Panc1 (cell line): ENCODE data around the gene ANKRD60.

ENCODE experiments used
- CTCF ChIP-seq: fragments of 450-650 bp; IDR thresholded peaks from 2 replicates; pipeline ENCODE4 v1.5.1; 2017; ENCODE audit warnings: mild to moderate bottlenecking
- POLR2AphosphoS5 ChIP-seq: IDR thresholded peaks from 2 replicates; pipeline ENCODE4 v1.6.1; 2012; ENCODE audit warnings: mild to moderate bottlenecking, low read depth, low read length, moderate library complexity
- SIN3A ChIP-seq: IDR thresholded peaks from 2 replicates; pipeline ENCODE4 v1.6.1; 2012; ENCODE audit warnings: low read depth, mild to moderate bottlenecking, low read length, moderate library complexity, borderline replicate concordance; ENCODE audit not compliant: insufficient read depth
- TF ChIP-seq, protein P1 (sequence below), 2 experiments: IDR thresholded peaks; 2 replicates each; pipeline ENCODE4 v1.6.1; 2011 to 2012; ENCODE audit warnings: low read depth in 2 of 2, control low read depth in 1 of 2, low read length in 1 of 2, mild to moderate bottlenecking in 1 of 2, moderate library complexity in 1 of 2; ENCODE audit not compliant: insufficient read depth in 1 of 2

- TF ChIP-seq CTCF (no peak), SIN3A (no peak), POLR2AphosphoS5 (no peak)
- TF ChIP-seq, protein P1, sequence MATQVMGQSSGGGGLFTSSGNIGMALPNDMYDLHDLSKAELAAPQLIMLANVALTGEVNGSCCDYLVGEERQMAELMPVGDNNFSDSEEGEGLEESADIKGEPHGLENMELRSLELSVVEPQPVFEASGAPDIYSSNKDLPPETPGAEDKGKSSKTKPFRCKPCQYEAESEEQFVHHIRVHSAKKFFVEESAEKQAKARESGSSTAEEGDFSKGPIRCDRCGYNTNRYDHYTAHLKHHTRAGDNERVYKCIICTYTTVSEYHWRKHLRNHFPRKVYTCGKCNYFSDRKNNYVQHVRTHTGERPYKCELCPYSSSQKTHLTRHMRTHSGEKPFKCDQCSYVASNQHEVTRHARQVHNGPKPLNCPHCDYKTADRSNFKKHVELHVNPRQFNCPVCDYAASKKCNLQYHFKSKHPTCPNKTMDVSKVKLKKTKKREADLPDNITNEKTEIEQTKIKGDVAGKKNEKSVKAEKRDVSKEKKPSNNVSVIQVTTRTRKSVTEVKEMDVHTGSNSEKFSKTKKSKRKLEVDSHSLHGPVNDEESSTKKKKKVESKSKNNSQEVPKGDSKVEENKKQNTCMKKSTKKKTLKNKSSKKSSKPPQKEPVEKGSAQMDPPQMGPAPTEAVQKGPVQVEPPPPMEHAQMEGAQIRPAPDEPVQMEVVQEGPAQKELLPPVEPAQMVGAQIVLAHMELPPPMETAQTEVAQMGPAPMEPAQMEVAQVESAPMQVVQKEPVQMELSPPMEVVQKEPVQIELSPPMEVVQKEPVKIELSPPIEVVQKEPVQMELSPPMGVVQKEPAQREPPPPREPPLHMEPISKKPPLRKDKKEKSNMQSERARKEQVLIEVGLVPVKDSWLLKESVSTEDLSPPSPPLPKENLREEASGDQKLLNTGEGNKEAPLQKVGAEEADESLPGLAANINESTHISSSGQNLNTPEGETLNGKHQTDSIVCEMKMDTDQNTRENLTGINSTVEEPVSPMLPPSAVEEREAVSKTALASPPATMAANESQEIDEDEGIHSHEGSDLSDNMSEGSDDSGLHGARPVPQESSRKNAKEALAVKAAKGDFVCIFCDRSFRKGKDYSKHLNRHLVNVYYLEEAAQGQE (IDR thresholded peaks at IDR 0.05; ENCODE audit: insufficient read depth in 1 of 2, low read depth in 2 of 2, low read length in 1 of 2) = no peak
Observed at GRCh38 chr20:58214310-58214709, 14.1 kb downstream of the ANKRD60 start.
